Body of pancreas (tissue), 4 donors: ENCODE data around the gene CARD6.

Experiments used
- POLR2A ChIP-seq, 3 donors: fragments of 450-650 bp; IDR thresholded peaks; one replicate each; pipeline ENCODE4 v1.6.1; 2016; ENCODE audit warnings: antibody characterized with exemption in 3 of 3, mild to moderate bottlenecking in 2 of 3
- TF ChIP-seq, protein P1 (sequence below), 7 experiments: fragments of 450-650 bp in 4 of 7; fragments of 200-600 bp in 3 of 7; sonication (generic) in 3 of 7; IDR thresholded peaks; one replicate each; pipeline ENCODE4 v1.5.1; 2016 to 2019; ENCODE audit warnings: antibody characterized with exemption in 7 of 7

DNA sequence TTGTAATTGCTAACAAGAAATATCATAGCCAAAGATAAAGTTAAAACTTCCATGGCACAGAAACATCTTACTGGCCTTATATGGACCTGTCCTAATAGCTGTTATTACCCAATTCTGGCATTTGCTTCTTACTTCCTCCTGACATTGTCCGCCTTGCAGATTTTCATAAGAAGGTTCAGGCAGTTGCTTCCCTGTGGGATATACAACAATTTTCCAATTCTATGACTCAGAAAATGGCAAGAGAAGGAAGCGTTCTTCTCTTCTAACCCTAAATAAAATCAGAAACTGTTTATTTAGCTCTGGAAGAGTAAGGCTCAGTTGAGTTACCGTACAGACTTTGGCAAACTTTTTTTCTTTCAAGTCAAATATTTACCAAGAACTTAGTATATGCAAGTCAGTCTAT, 44.7 kb upstream of the CARD6 start:
- TF ChIP-seq POLR2A (IDR thresholded peaks at IDR 0.05), result no peak
- TF ChIP-seq, protein P1, sequence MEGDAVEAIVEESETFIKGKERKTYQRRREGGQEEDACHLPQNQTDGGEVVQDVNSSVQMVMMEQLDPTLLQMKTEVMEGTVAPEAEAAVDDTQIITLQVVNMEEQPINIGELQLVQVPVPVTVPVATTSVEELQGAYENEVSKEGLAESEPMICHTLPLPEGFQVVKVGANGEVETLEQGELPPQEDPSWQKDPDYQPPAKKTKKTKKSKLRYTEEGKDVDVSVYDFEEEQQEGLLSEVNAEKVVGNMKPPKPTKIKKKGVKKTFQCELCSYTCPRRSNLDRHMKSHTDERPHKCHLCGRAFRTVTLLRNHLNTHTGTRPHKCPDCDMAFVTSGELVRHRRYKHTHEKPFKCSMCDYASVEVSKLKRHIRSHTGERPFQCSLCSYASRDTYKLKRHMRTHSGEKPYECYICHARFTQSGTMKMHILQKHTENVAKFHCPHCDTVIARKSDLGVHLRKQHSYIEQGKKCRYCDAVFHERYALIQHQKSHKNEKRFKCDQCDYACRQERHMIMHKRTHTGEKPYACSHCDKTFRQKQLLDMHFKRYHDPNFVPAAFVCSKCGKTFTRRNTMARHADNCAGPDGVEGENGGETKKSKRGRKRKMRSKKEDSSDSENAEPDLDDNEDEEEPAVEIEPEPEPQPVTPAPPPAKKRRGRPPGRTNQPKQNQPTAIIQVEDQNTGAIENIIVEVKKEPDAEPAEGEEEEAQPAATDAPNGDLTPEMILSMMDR (IDR thresholded peaks at IDR 0.05), result no peak
